GM10248 (cell line): ENCODE data around the gene CHML.

Experiments
- CTCF ChIA-PET: fragments of 300-600 bp; sonication (Branson Sonifier 250); formaldehyde crosslinking; extraction: SDS; loops from one replicate; lab custom pipeline; 2021; ENCODE audit warnings: antibody characterized with exemption; lab: Yijun Ruan, JAX
- POLR2A ChIA-PET: fragments of 350-650 bp; sonication (Branson Sonifier 250); formaldehyde crosslinking; extraction: SDS; loops from one replicate; lab custom pipeline; 2020; ENCODE audit warnings: antibody characterized with exemption; lab: Yijun Ruan, JAX
- DNase-seq: peaks from one replicate; pipeline ENCODE4 v3.0.0; 2012; ENCODE audit errors: extremely low spot score
- CTCF ChIP-seq: IDR thresholded peaks from 2 replicates; pipeline ENCODE4 v1.5.1; 2012; ENCODE audit warnings: mild to moderate bottlenecking, low read depth; ENCODE audit errors: extremely low read depth, missing control alignments, control extremely low read depth

The CHML gene

GRCh38 chr1:241630899-241631298 lies 9.3 kb downstream of the CHML start:
- DNase-seq: no peak
- ChIA-PET POLR2A (no interaction called here), CTCF (no interaction called here)
- no peak for TF ChIP-seq CTCF

GRCh38 chr1:241630476-241630875 lies 9.7 kb downstream of the CHML start:
- CTCF ChIA-PET: interaction anchor here (1.6 to 2.1 kb wide), 2 partner anchors 21 to 98 kb away, joined by 5 to 20 read pairs; no protein-coding TSS in a partner anchor
- no peak for DNase-seq
- POLR2A ChIA-PET: no interaction called here
- no peak for TF ChIP-seq CTCF

GRCh38 chr1:241630005-241630404 lies 10.2 kb downstream of the CHML start:
- no peak for DNase-seq
- ChIA-PET POLR2A (no interaction called here), CTCF (interaction anchor here (1.0 to 2.1 kb wide), 7 partner anchors 9 to 898 kb away, joined by 3 to 20 read pairs (median 4); partner anchors contain the start of genes CHML and OPN3)
- TF ChIP-seq CTCF: no peak

GRCh38 chr1:241627453-241628259 lies 12.5 kb downstream of the CHML start:
- CTCF ChIA-PET: interaction anchor here (0.7 to 4.6 kb wide), 22 partner anchors 10 to 895 kb away, joined by 3 to 62 read pairs (median 4); partner anchors contain the start of gene FH
- peak; percentile 34 for DNase-seq
- TF ChIP-seq CTCF: peak; percentile 59
- POLR2A ChIA-PET: interaction anchor here (0.7 kb wide), 1 partner anchor 13 kb away, joined by 3 read pairs; the partner anchor contains the start of genes CHML and OPN3

- no peak for DNase-seq
These were observed 15.2 kb downstream of the CHML start for GRCh38 chr1:241624935-241625334.

More at GRCh38 chr1:241624935-241625334, 15.2 kb downstream of the CHML start:
- ChIA-PET POLR2A (no interaction called here), CTCF (interaction anchor here (4.6 kb wide), 1 partner anchor 13 kb away, joined by 62 read pairs; no protein-coding TSS in a partner anchor)
- TF ChIP-seq CTCF: no peak
